DND-41 (cell line): Measurements from ENCODE around the gene TDRD12.
"Not testable (repeated sequence)": the region's sequence is repeated elsewhere in the genome, so short reads cannot be mapped to it uniquely, and the experiment has no call there.

Source experiments
- CTCF ChIP-seq: IDR thresholded peaks from 2 replicates; pipeline ENCODE4 v1.5.1; 2012; ENCODE audit warnings: borderline replicate concordance, low read length, moderate library complexity, mild to moderate bottlenecking; ENCODE audit not compliant: poor library complexity, severe bottlenecking; ENCODE audit errors: extremely low read depth
- EZH2 ChIP-seq: IDR thresholded peaks from 3 replicates; pipeline ENCODE4 v1.6.1; 2012; ENCODE audit warnings: borderline replicate concordance, low read depth, mild to moderate bottlenecking, moderate library complexity, low read length, inconsistent platforms; ENCODE audit not compliant: severe bottlenecking

- not testable (repeated sequence) for TF ChIP-seq CTCF, EZH2
These were observed 68.3 kb downstream of the TDRD12 start for GRCh38 chr19:32787895-32788294.
